ENCODE measurements around the gene PIGH.

PIGH gene

GRCh38 chr14:67541448-67542387 lies 58.4 kb downstream of the PIGH start:
- no peak overlapping the region for H3K4me3 ChIP-seq (ENCODE audit: low read depth, low read length)
- no peak for TF ChIP-seq CTCF (IDR thresholded peaks at IDR 0.05; ENCODE audit: low read depth, low read length, missing control alignments)
- no peak for DNase-seq (ENCODE audit: low read depth)
